Measurements from ENCODE around the gene CAPZA2. TPM values are rescaled to one million over a fixed set of nuclear protein-coding genes. Genes with fewer than 3 reads are reported as not detected.

CAPZA2 gene
- total RNA-seq, 1 experiment from 2014 or later: 153 TPM

GRCh38 chr7:116884691-116885090 lies 22.3 kb downstream of the CAPZA2 start (continued):
- no peak for TF ChIP-seq MLX (CRISPR knock-in tag; IDR thresholded peaks at IDR 0.05)
- no peak for TF ChIP-seq RORB (CRISPR knock-in tag; IDR thresholded peaks at IDR 0.05)
- no peak for TF ChIP-seq EMX1 (CRISPR knock-in tag; IDR thresholded peaks at IDR 0.05)
- TF ChIP-seq NR2C2 (CRISPR knock-in tag; IDR thresholded peaks at IDR 0.05): no peak
- no peak for TF ChIP-seq CBFB (CRISPR knock-in tag; IDR thresholded peaks at IDR 0.05; ENCODE audit: low read depth)
- no peak for TF ChIP-seq E2F5 (CRISPR knock-in tag; IDR thresholded peaks at IDR 0.05)

GRCh38 chr7:116885724-116886123 lies 23.3 kb downstream of the CAPZA2 start:
- Mint-ChIP-seq H3K4me3 (no peak overlapping the region), H3K27me3 (ENCODE audit: low read depth) (no peaks in the 10 kb centered on the region), H3K9me3 (peaks cover 10% of the 10 kb centered on the region), H3K36me3 (peaks cover 18% of the 10 kb centered on the region), H3K27ac (0 out of 2 replicates have a peak overlapping the region, but pooled peaks have one; percentile 26), H3K4me1 (peaks cover 33% of the 10 kb centered on the region)
- no peak for TF ChIP-seq AFF4 (CRISPR knock-in tag; IDR thresholded peaks at IDR 0.05; ENCODE audit: borderline replicate concordance)
- TF ChIP-seq ZNF425 (CRISPR knock-in tag; conservative IDR thresholded peaks at IDR 0.05): no peak
- no peak for TF ChIP-seq CREB1 (CRISPR knock-in tag; IDR thresholded peaks at IDR 0.05)
- TF ChIP-seq ZNF138 (CRISPR knock-in tag; conservative IDR thresholded peaks at IDR 0.05): no peak
- no peak for TF ChIP-seq IRF1 (CRISPR knock-in tag; IDR thresholded peaks at IDR 0.05)
- TF ChIP-seq CREM (CRISPR knock-in tag; IDR thresholded peaks at IDR 0.05): no peak
- ATAC-seq: no peak
- ChIA-PET POLR2A (no interaction called here), CTCF (interaction anchor here (0.6 kb wide), 1 partner anchor 23 kb away, joined by 3 read pairs; no protein-coding TSS in a partner anchor)
- no peak for DNase-seq (ENCODE audit: low spot score)

- Mint-ChIP-seq H3K36me3 (peaks cover 18% of the 10 kb centered on the region), H3K4me3 (no peak overlapping the region), H3K4me1 (peaks cover 30% of the 10 kb centered on the region), H3K9me3 (peaks cover 10% of the 10 kb centered on the region), H3K27me3 (ENCODE audit: low read depth) (no peaks in the 10 kb centered on the region), H3K27ac (no peak overlapping the region)
- CTCF ChIA-PET: no interaction called here
- DNase-seq (ENCODE audit: low spot score): no peak
- TF ChIP-seq ZNF317 (CRISPR knock-in tag; IDR thresholded peaks at IDR 0.05; ENCODE audit: borderline replicate concordance, low read depth) (no peak), E2F4 (CRISPR knock-in tag; IDR thresholded peaks at IDR 0.05; ENCODE audit: borderline replicate concordance, low read depth) (no peak), CDX4 (CRISPR knock-in tag; IDR thresholded peaks at IDR 0.05; ENCODE audit: borderline replicate concordance) (no peak)
- POLR2A ChIA-PET: no interaction called here
- ATAC-seq: no peak
These were observed 24.3 kb downstream of the CAPZA2 start for GRCh38 chr7:116886543-116887156.

Measured in WTC11 (cell line).